Esophagus muscularis mucosa (tissue), 4 donors: ENCODE data around the gene C12orf75. TPM values are rescaled to one million over a fixed set of nuclear protein-coding genes. Genes with fewer than 3 reads are reported as not detected.

Experiments
- DNase-seq: peaks from one replicate; pipeline ENCODE4 v3.0.0-alpha.2; 2017; ENCODE audit errors: extremely low spot score
- H3K27ac ChIP-seq, 4 donors: fragments of 200-600 bp; sonication (generic); replicated peaks in 1 of 4; 1 replicate in 3 of 4; 2 replicates in 1 of 4; pipeline ENCODE4 v1.5.1; 2016 to 2019; ENCODE audit warnings: mild to moderate bottlenecking in 1 of 4
- H3K27me3 ChIP-seq, 4 donors: fragments of 200-600 bp; sonication (generic); one replicate each; pipeline versions ENCODE4 v1.5.1 to v1.6.0; 2016 to 2019
- H3K36me3 ChIP-seq, 4 donors: fragments of 200-600 bp; sonication (generic); one replicate each; pipeline ENCODE4 v1.5.1; 2016 to 2019
- H3K4me1 ChIP-seq, 4 donors: fragments of 200-600 bp; sonication (generic); one replicate each; pipeline ENCODE4 v1.5.1; 2016 to 2019
- H3K4me3 ChIP-seq, 4 donors: fragments of 200-600 bp; sonication (generic); 1 replicate in 2 of 4; 2 replicates in 2 of 4; pipeline ENCODE4 v1.5.1; 2016 to 2019; ENCODE audit warnings: mild to moderate bottlenecking in 4 of 4, moderate library complexity in 1 of 4
- H3K9me3 ChIP-seq, 4 donors: fragments of 200-600 bp; sonication (generic); 1 replicate in 3 of 4; 2 replicates in 1 of 4; pipeline ENCODE4 v1.5.1; 2016 to 2019
- CTCF ChIP-seq, 3 experiments: fragments of 200-600 bp in 2 of 3; fragments of 450-650 bp in 1 of 3; sonication (generic) in 2 of 3; IDR thresholded peaks; one replicate each; pipeline ENCODE4 v1.5.1; 2017 to 2019; ENCODE audit warnings: antibody characterized with exemption in 3 of 3, mild to moderate bottlenecking in 2 of 3, moderate library complexity in 1 of 3
- EP300 ChIP-seq: sonication (generic); formaldehyde crosslinking; IDR thresholded peaks from one replicate; pipeline ENCODE4 v1.6.1; 2017; ENCODE audit warnings: antibody characterized with exemption
- POLR2A ChIP-seq: fragments of 450-650 bp; IDR thresholded peaks from one replicate; pipeline ENCODE4 v1.6.1; 2017; ENCODE audit warnings: antibody characterized with exemption, moderate library complexity, mild to moderate bottlenecking, low read depth
- POLR2AphosphoS5 ChIP-seq, 2 donors: sonication (generic); formaldehyde crosslinking; IDR thresholded peaks; one replicate each; pipeline ENCODE4 v1.6.1; 2017; ENCODE audit warnings: antibody characterized with exemption in 2 of 2
- WGBS: methylation state at CpG from one replicate; pipeline ENCODE4 v1.1.5; 2018; 5-methylcytosine and 5-hydroxymethylcytosine counted together
- intact Hi-C: fragments of 100-400 bp; cut with DNase I; formaldehyde crosslinking; loops from one replicate; pipeline ENCODE4 v1.15.1; 2023
- total RNA-seq, 4 donors: library from RNA; depleted of rRNA; stranded (reverse); fragments of >200 nt; gene quantifications; one replicate each; pipeline versions ENCODE4 v1.1.0 to v1.2.1, GENCODE V29; 2016

Gene C12orf75
- total RNA-seq, 4 donors from 2014 or later, result 0.83 to 3.1 (median 2.8) TPM

- TF ChIP-seq POLR2A, result no peak
- TF ChIP-seq POLR2AphosphoS5 (IDR thresholded peaks at IDR 0.05), result no peak
- no peak for TF ChIP-seq EP300
- no peak for TF ChIP-seq CTCF (IDR thresholded peaks at IDR 0.05)
- Histone ChIP-seq H3K36me3 (no peaks in the 10 kb centered on the region), H3K4me3 (no peak overlapping the region), H3K9me3 (no peaks in the 10 kb centered on the region), H3K27ac (no peak overlapping the region), H3K4me1 (no peaks in the 10 kb centered on the region), H3K27me3 (peaks cover 0 to 5% (median 0%) of the 10 kb centered on the region in 4 donors)
- WGBS, result 77% methylated on average over 1 of the region's 1 CpG
- no peak for DNase-seq
- intact Hi-C loops, result no loop called here
Measured at GRCh38 chr12:105287408-105287807, 43.1 kb upstream of the C12orf75 start.

- WGBS, result 82% methylated on average over 3 of the region's 3 CpGs
- Histone ChIP-seq H3K9me3 (no peaks in the 10 kb centered on the region), H3K27ac (no peak overlapping the region), H3K36me3 (no peaks in the 10 kb centered on the region), H3K4me1 (no peaks in the 10 kb centered on the region), H3K4me3 (no peak overlapping the region), H3K27me3 (no peaks in the 10 kb centered on the region)
- peak; percentile 50 for DNase-seq
- TF ChIP-seq POLR2A, result no peak
- TF ChIP-seq EP300, result no peak
- TF ChIP-seq POLR2AphosphoS5 (IDR thresholded peaks at IDR 0.05), result no peak
- no peak for TF ChIP-seq CTCF (IDR thresholded peaks at IDR 0.05)
- intact Hi-C loops, result no loop called here
Measured at GRCh38 chr12:105288311-105288996, 42.0 kb upstream of the C12orf75 start.

GRCh38 chr12:105289114-105289904 is 41.2 kb upstream of the C12orf75 start:
- Histone ChIP-seq H3K36me3 (no peaks in the 10 kb centered on the region), H3K9me3 (no peaks in the 10 kb centered on the region), H3K4me3 (no peak overlapping the region), H3K4me1 (no peaks in the 10 kb centered on the region), H3K27ac (no peak overlapping the region), H3K27me3 (no peaks in the 10 kb centered on the region)
- intact Hi-C loops, result no loop called here
- peak; percentile 10 for DNase-seq
- no peak for TF ChIP-seq CTCF (IDR thresholded peaks at IDR 0.05)
- TF ChIP-seq EP300, result no peak
- TF ChIP-seq POLR2A, result no peak
- no peak for TF ChIP-seq POLR2AphosphoS5 (IDR thresholded peaks at IDR 0.05)
- 86% methylated on average over 6 of the region's 6 CpGs for WGBS

GRCh38 chr12:105291531-105291930 is 39.0 kb upstream of the C12orf75 start:
- intact Hi-C loops, result no loop called here
- DNase-seq, result peak; percentile 26
- H3K4me3 ChIP-seq, result no peak overlapping the region
- WGBS, result 87% methylated on average over 2 of the region's 2 CpGs
- H3K36me3 ChIP-seq, result no peaks in the 10 kb centered on the region
- TF ChIP-seq EP300 (no peak), CTCF (IDR thresholded peaks at IDR 0.05) (no peak), POLR2AphosphoS5 (IDR thresholded peaks at IDR 0.05) (no peak), POLR2A (no peak)
- H3K4me1 ChIP-seq, result no peaks in the 10 kb centered on the region
- no peaks in the 10 kb centered on the region for H3K27me3 ChIP-seq
- H3K27ac ChIP-seq, result no peak overlapping the region
- no peaks in the 10 kb centered on the region for H3K9me3 ChIP-seq
